CD14-positive monocyte (primary cell): ENCODE results near the gene ATPAF1. TPM values are rescaled to one million over a fixed set of nuclear protein-coding genes. Genes with fewer than 3 reads are reported as not detected.

Experiments used
- DNase-seq, 3 donors: peaks; one replicate each; pipeline ENCODE4 v3.0.0-alpha.2; 2011 to 2022
- H2AFZ ChIP-seq: 2 replicates; pipeline ENCODE4 v1.6.0; 2012; ENCODE audit warnings: mild to moderate bottlenecking, low read depth, low read length, inconsistent platforms; ENCODE audit not compliant: insufficient read depth, poor library complexity, severe bottlenecking
- H3K27ac ChIP-seq, 2 donors: 1 replicate in 1 of 2; 2 replicates in 1 of 2; pipeline ENCODE4 v1.5.1; 2012 to 2013; ENCODE audit warnings: low read length in 2 of 2, control low read depth in 1 of 2, inconsistent platforms in 1 of 2, low read depth in 1 of 2, mild to moderate bottlenecking in 1 of 2
- H3K27me3 ChIP-seq, 2 donors: one replicate each; pipeline versions ENCODE4 v1.6.0 to v1.6.1; 2011 to 2013; ENCODE audit warnings: low read length in 2 of 2; ENCODE audit not compliant: control insufficient read depth in 2 of 2, insufficient read depth in 2 of 2
- H3K36me3 ChIP-seq, 2 donors: replicated peaks in 1 of 2; 1 replicate in 1 of 2; 2 replicates in 1 of 2; pipeline versions ENCODE4 v1.5.1 to v1.6.1; 2012 to 2013; ENCODE audit warnings: low read length in 2 of 2, control low read depth in 1 of 2, inconsistent platforms in 1 of 2, mild to moderate bottlenecking in 1 of 2; ENCODE audit not compliant: insufficient read depth in 2 of 2, control insufficient read depth in 1 of 2
- H3K4me1 ChIP-seq, 2 donors: 1 replicate in 1 of 2; 2 replicates in 1 of 2; pipeline versions ENCODE4 v1.5.1 to v1.6.1; 2012 to 2013; ENCODE audit warnings: low read length in 2 of 2, control low read depth in 1 of 2, inconsistent platforms in 1 of 2, mild to moderate bottlenecking in 1 of 2, moderate library complexity in 1 of 2; ENCODE audit not compliant: insufficient read depth in 2 of 2, control insufficient read depth in 1 of 2
- H3K4me2 ChIP-seq: replicated peaks from 2 replicates; pipeline ENCODE3; 2012; ENCODE audit warnings: low read length, moderate library complexity, mild to moderate bottlenecking; ENCODE audit not compliant: poor library complexity, severe bottlenecking; ENCODE audit errors: extremely low read depth
- H3K4me3 ChIP-seq, 3 experiments: fragments of 200-600 bp in 1 of 3; sonication (generic) in 1 of 3; replicated peaks in 1 of 3; 1 replicate in 2 of 3; 2 replicates in 1 of 3; pipeline ENCODE4 v1.5.1; 2011 to 2013; ENCODE audit warnings: low read length in 3 of 3, mild to moderate bottlenecking in 3 of 3, control low read depth in 2 of 3, low read depth in 2 of 3, inconsistent platforms in 1 of 3, moderate library complexity in 1 of 3
- H3K79me2 ChIP-seq: 2 replicates; pipeline ENCODE4 v1.6.0; 2012; ENCODE audit warnings: mild to moderate bottlenecking, control low read depth, inconsistent platforms, low read length, moderate library complexity; ENCODE audit not compliant: insufficient read depth
- H3K9ac ChIP-seq: 2 replicates; pipeline ENCODE4 v1.6.0; 2017; ENCODE audit warnings: low read length, mild to moderate bottlenecking; ENCODE audit not compliant: insufficient read depth, poor library complexity, severe bottlenecking
- H3K9me3 ChIP-seq, 2 donors: replicated peaks in 1 of 2; 1 replicate in 1 of 2; 2 replicates in 1 of 2; pipeline versions ENCODE4 v1.5.1 to v1.6.1; 2012 to 2013; ENCODE audit warnings: low read length in 2 of 2, control low read depth in 1 of 2; ENCODE audit not compliant: control insufficient read depth in 1 of 2, insufficient read depth in 1 of 2
- H4K20me1 ChIP-seq: 2 replicates; pipeline ENCODE4 v1.6.0; 2012; ENCODE audit warnings: mild to moderate bottlenecking, low read length, control low read depth, moderate library complexity; ENCODE audit not compliant: insufficient read depth
- H3K27ac Mint-ChIP-seq, 7 donors: one replicate each; pipeline ENCODE4 v1.8.0; 2020; ENCODE audit warnings: mild to moderate bottlenecking in 7 of 7, mixed read lengths in 7 of 7, moderate library complexity in 6 of 7, inconsistent platforms in 2 of 7
- H3K27me3 Mint-ChIP-seq, 3 donors: one replicate each; pipeline ENCODE4 v1.8.0; 2021 to 2022; ENCODE audit warnings: low read depth in 3 of 3, mild to moderate bottlenecking in 3 of 3, mixed read lengths in 3 of 3, moderate library complexity in 3 of 3, inconsistent platforms in 1 of 3
- H3K36me3 Mint-ChIP-seq, 2 donors: one replicate each; pipeline ENCODE4 v1.8.0; 2020; ENCODE audit warnings: mixed read lengths in 2 of 2, inconsistent platforms in 1 of 2, mild to moderate bottlenecking in 1 of 2
- H3K4me1 Mint-ChIP-seq: one replicate; pipeline ENCODE4 v1.8.0; 2020; ENCODE audit warnings: mild to moderate bottlenecking, mixed read lengths
- H3K4me3 Mint-ChIP-seq, 2 donors: one replicate each; pipeline ENCODE4 v1.8.0; 2020; ENCODE audit warnings: mild to moderate bottlenecking in 2 of 2, mixed read lengths in 2 of 2, moderate library complexity in 1 of 2
- H3K9me3 Mint-ChIP-seq, 7 donors: one replicate each; pipeline ENCODE4 v1.8.0; 2020 to 2022; ENCODE audit warnings: mixed read lengths in 7 of 7, mild to moderate bottlenecking in 6 of 7, moderate library complexity in 6 of 7, inconsistent platforms in 2 of 7
- CTCF ChIP-seq: fragments of 200-600 bp; IDR thresholded peaks from one replicate; pipeline ENCODE4 v1.8.0; 2022; ENCODE audit warnings: antibody characterized with exemption, mild to moderate bottlenecking
- WGBS: methylation state at CpG from one replicate; pipeline ENCODE4 v1.1.5; 2013; ENCODE audit warnings: missing lambda C conversion rate; ENCODE audit not compliant: insufficient coverage; 5-methylcytosine and 5-hydroxymethylcytosine counted together
- intact Hi-C, 2 donors: fragments of 100-400 bp; cut with micrococcal nuclease; formaldehyde crosslinking; loops; one replicate each; pipeline versions ENCODE4 v1.15.0 to v1.15.1; 2023
- polyA plus RNA-seq, 3 donors: library from polyadenylated mRNA; depleted of rRNA in 1 of 3; unstranded in 2 of 3; stranded (reverse) in 1 of 3; fragments of 300-500 nt in 2 of 3; fragments of >200 nt in 1 of 3; fragmentation: Illumina TruSeq in 2 of 3; gene quantifications; 1 replicate in 2 of 3; 2 replicates in 1 of 3; pipeline ENCODE4 v1.2.3, GENCODE V29; 2012 to 2021

The ATPAF1 gene
- polyA plus RNA-seq, 3 donors: 16.9 to 45.4 (median 33.4) TPM

- peaks cover 0 to under 1% of the 10 kb centered on the region in 2 donors for H3K4me1 ChIP-seq
- Mint-ChIP-seq H3K9me3 (no peaks in the 10 kb centered on the region), H3K27me3 (peaks cover 0 to 2% (median 0%) of the 10 kb centered on the region in 3 donors), H3K36me3 (peaks cover 71 to 82% of the 10 kb centered on the region in 2 donors), H3K4me1 (peaks cover 4% of the 10 kb centered on the region), H3K4me3 (no peak overlapping the region), H3K27ac (peak overlapping the region in 1 of 7 donors; percentile 10)
- no peak overlapping the region for H2AFZ ChIP-seq
- H3K4me2 ChIP-seq: no peak overlapping the region
- DNase-seq: no peak
- H3K9me3 ChIP-seq: no peaks in the 10 kb centered on the region
- H3K9ac ChIP-seq: no peak overlapping the region
- intact Hi-C loops: no loop called here
- no peak overlapping the region for H3K4me3 ChIP-seq
- no peaks in the 10 kb centered on the region for H3K27me3 ChIP-seq
- H3K27ac ChIP-seq: no peak overlapping the region
- H3K36me3 ChIP-seq: peaks cover 79 to 96% of the 10 kb centered on the region in 2 donors
- H4K20me1 ChIP-seq: peaks cover 69% of the 10 kb centered on the region
- TF ChIP-seq CTCF: no peak
- peaks cover 30% of the 10 kb centered on the region for H3K79me2 ChIP-seq
- WGBS: 100% methylated on average over 4 of the region's 9 CpGs
Measured at GRCh38 chr1:46705408-46705807, 37.2 kb upstream of the ATPAF1 start.

DNA sequence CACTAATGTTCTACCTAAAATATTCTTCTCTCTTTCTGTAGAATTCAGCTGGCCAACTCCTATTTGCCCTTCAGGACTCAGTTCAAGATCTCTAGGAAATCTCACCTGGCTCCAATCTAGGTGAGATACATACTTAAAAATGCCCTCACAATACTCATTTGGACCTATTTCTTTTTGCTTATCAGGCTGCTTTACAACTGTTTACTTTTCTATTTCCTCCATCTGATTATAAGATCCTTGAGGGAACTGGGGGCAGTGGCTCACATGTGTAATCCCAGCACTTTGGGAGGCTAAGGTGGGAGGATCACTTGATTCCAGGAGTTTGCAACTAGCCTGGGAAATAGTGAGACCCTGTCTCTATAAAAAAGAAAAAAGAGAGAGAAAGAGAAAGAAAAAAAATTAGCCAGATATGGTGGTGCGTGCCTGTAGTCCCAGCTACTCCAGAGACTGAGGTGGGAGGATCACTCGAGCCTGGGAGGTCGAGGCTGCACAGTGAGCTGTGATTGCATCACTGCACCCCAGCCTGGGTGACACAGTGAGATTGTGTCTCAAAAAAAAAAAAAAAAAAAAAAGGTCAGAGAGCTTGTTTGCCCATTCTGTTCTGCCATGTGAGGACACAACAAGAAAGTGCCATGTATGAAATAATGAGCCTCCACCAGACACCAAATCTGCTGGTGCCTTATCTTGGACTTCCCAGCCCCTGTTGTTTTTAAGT, 35.9 kb upstream of the ATPAF1 start:
- Mint-ChIP-seq H3K9me3 (peaks cover 0 to 4% (median 0%) of the 10 kb centered on the region in 7 donors), H3K27ac (no peak overlapping the region), H3K27me3 (peaks cover 0 to 2% (median 0%) of the 10 kb centered on the region in 3 donors), H3K4me1 (peaks cover 12% of the 10 kb centered on the region), H3K4me3 (no peak overlapping the region), H3K36me3 (peaks cover 61 to 75% of the 10 kb centered on the region in 2 donors)
- no peak overlapping the region for H3K4me3 ChIP-seq
- no peak for DNase-seq
- H3K27me3 ChIP-seq: no peaks in the 10 kb centered on the region
- no peak overlapping the region for H2AFZ ChIP-seq
- H3K4me1 ChIP-seq: peaks cover 7 to 14% of the 10 kb centered on the region in 2 donors
- H3K27ac ChIP-seq: no peak overlapping the region
- H3K36me3 ChIP-seq: peaks cover 71 to 83% of the 10 kb centered on the region in 2 donors
- H4K20me1 ChIP-seq: peaks cover 69% of the 10 kb centered on the region
- 66% methylated on average over 3 of the region's 3 CpGs for WGBS
- H3K9me3 ChIP-seq: no peaks in the 10 kb centered on the region
- TF ChIP-seq CTCF: no peak
- H3K9ac ChIP-seq: no peak overlapping the region
- no peak overlapping the region for H3K4me2 ChIP-seq
- H3K79me2 ChIP-seq: peaks cover 32% of the 10 kb centered on the region
- intact Hi-C loops: no loop called here
